GM21737 (cell line): ENCODE data around the gene ARL6IP5.

Experiments
- ATAC-seq: cut with Tn5 transposase; IDR thresholded peaks from one replicate; pipeline ENCODE4 v1.9.1; 2021; ENCODE audit warnings: mild to moderate bottlenecking, moderate library complexity; ENCODE audit not compliant: unreplicated experiment

The ARL6IP5 gene

DNA sequence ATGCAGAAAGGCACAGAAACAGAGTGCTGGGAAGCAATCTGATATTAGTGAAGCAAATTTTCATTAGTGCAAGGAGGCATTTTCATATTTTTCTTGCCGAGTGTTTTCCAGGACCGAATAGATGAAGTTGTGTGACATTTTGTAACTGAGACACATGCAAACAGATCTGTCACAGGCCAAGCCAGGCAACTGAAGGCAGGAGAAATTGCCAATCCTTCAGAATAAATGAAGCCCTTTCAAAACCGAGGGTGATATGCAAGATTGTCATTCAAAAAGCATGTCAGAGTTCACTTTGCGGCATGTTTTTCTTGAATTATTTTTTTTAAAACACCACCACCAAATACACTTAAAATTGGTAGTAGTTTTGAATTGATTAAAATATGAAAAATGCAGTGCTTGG, 31.4 kb downstream of the ARL6IP5 start:
- ATAC-seq = no peak

- no peak for ATAC-seq
Measured at GRCh38 chr3:69116897-69117296, 32.2 kb downstream of the ARL6IP5 start.

DNA sequence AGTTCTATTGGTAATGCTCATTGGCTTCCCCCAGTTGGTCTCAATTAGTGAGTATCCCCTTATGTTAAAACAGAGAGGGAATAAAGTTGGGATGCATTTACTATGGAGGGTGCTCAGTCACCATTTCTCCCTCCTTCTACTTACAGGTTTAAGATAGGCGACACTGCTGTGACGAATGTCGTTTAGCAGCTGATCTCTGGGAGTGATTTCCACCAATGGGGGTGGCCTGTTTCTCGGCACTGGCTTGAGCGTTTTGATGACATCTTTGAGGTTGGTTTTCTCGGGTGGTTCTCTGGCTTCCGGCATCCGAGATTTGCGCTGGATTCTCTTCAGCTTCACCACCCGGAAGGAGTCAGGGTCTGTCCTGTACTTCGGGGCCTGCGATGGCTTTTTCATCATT, 33.8 kb downstream of the ARL6IP5 start:
- no peak for ATAC-seq

GRCh38 chr3:69119138-69119537, 34.4 kb downstream of the ARL6IP5 start:
- ATAC-seq = no peak

- no peak for ATAC-seq
Measured at GRCh38 chr3:69119681-69120080, 34.9 kb downstream of the ARL6IP5 start.

DNA sequence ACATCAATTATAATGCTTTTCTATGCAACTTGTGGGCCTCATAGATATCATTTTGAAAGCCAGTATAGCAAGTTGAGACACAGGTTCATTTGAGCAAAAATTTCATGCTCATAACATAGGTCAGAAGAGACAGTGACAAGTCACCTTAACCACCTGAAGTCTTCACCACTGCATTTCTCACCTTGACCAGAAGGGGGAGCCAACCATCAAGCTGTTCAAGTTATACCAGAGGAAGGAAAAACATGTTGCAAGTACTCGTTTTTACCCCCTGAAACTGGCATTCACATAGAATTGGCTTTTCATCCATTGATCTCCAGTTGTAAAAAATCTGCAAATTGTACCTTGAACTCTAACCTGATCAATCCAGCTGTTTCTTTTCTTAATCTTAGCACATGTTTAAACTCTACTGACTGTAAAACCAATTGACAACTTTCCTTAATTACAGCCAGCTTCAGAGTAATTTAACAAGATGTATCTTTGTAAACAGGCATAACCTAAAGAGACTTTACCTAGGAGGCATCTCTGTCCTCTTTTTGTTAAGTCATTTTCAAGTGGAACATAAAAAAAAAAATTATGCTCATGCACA, 36.2 kb downstream of the ARL6IP5 start:
- no peak for ATAC-seq

DNA sequence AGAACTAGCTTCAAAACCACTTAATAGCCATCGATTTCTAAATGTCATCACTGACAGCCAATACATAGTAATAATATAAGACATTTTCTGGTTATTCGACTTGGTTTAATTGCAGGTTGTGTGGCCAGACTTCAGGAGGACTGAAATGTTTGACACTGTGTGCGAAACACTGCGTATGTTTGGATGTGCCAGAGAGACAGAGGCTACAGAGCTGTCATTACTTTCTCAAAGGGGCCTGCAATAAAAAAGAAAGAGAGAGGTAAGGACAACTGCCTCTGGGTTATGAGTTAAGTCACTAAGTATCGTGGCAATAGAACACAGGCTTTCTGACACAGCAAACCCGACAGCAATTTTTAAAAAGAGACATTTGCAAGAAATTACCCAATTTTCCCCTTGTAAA, 36.8 kb downstream of the ARL6IP5 start:
- no peak for ATAC-seq

GRCh38 chr3:69121950-69122349, 37.2 kb downstream of the ARL6IP5 start:
- ATAC-seq = no peak

DNA sequence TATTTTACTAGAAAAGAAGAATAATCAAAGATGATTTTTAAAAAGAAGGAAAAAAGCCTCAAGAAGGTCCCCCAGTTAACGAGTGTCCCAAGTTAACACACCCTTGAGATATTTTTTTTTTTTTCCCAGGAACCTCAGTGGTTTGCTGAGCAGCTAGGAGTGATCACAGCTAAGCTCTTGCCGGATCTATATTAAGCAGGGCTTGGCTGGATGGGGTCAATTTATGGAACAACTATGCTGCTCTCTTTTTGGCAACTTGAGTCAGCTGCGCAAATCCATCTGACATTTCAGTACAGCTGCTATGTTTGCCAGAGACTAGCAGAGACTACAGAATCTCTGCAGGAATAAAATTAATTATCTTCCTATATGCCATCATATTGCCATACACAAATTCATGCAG, 37.7 kb downstream of the ARL6IP5 start, which contains the start of gene LMOD3:
Gene LMOD3 (minus strand): TSS at position 193 of the 400 bp plus-strand sequence. CDS start 209 bp downstream, outside the sequence.
- no peak for ATAC-seq

GRCh38 chr3:69126216-69126615, 41.5 kb downstream of the ARL6IP5 start:
- ATAC-seq = no peak

GRCh38 chr3:69126999-69127398, 42.3 kb downstream of the ARL6IP5 start:
- ATAC-seq = no peak

DNA sequence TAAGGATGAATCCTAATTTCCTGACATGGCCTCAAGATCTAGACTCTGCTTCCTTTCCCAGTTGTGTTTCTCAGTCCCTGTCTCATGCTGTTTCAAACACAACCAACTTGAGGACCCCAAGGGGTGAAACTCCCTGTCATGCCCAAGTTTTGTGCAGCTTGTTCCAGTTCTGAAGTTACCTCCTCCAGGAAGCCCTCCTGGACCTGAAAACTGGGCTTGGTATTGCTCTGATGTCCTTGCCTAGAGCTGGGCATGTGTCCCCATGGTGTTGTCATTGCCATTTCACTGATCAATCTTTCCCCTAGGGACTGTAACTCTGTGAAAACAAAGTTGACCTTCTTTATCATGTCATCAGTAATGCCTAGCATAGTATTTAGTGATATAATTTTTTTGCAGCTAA, 43.8 kb downstream of the ARL6IP5 start:
- no peak for ATAC-seq

- ATAC-seq = no peak
Measured at GRCh38 chr3:69129531-69129930, 44.8 kb downstream of the ARL6IP5 start.

DNA sequence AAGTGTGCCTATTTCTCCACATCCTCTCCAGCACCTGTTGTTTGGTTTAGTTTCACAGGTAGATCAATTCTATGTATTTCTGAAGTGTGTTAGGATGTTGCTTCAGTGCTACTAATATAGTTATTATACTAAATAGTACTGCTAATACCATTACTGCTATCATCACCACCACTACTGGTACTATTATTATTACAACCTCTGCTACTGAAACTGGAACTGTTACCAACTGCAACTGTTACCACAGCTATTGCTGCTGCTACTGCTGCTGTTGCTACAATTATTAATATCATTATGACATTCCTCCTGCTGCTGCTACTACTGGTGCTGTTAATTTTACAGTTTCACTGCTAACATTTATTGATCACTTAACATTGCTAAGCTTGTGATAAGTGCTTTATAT, 46.0 kb downstream of the ARL6IP5 start:
- peak; percentile 84 for ATAC-seq

GRCh38 chr3:69137005-69137404, 52.3 kb downstream of the ARL6IP5 start:
- no peak for ATAC-seq

DNA sequence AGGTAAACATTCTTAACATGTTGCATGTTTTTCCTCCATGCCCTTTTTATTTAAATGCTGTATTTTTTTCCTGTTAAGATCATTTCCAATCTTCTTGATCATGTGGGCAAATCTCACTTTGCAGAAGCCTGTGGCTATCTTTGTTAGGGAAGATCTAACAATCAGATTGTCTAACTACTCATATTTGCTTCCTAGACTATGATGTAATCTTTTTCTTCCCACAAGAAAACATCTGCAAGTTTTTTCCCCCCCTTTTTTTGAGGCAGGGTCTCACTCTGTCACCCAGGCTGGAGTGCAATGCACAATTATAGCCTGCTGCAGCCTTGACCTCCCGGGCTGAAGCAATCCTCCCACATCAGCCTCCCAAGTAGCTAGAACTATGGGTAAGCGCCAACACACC, 52.7 kb downstream of the ARL6IP5 start:
- ATAC-seq = no peak

DNA sequence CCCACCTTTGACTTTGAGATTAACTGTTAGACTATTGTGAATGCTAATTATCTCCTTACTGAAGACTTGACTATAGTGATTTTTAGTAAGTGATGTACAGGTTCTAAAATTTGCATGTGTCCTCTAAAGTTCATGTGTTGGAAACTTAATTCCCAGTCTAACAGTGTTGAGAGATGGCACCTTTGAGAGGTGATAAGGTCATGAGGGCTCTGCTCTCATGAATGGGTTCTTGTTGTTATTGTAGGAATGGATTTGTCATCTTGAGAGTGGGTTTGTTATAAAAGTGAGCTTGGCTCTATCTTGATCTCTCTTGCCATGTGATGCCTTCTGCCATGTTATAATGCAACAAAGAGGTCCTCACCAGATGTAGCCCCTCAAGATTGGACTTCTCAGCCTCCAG, 56.6 kb downstream of the ARL6IP5 start:
- no peak for ATAC-seq

GRCh38 chr3:69142090-69142489, 57.4 kb downstream of the ARL6IP5 start:
- no peak for ATAC-seq

DNA sequence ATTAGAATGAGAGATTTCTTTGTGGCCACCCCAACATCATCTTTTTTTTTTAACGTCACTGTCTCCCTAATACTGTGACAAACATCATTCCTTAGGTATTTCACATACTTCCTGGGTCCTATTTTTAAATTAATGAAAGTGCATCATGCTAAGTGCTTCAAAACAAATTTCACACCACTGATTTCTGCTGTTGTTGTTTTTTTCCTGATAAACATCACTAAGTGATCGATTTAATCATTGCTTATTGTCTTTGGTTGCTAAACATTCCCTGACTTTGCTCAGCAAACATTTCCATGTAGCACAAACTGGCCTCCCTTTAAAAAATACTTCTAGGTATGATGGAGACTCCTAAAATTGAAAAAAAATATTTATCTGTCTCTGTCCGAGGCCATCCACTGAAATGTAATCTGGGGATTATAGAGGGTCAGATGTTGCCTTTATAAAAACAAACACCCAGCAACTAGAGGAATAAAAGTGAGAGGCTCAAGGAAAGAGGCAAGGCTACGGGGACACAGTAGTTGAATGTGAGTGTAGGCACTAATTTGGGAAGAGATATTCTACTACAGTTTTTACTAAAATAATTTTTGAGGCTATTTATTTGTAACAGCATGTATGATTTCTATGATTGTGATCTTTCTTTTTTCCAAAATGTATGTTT, 58.2 kb downstream of the ARL6IP5 start:
- ATAC-seq = no peak

DNA sequence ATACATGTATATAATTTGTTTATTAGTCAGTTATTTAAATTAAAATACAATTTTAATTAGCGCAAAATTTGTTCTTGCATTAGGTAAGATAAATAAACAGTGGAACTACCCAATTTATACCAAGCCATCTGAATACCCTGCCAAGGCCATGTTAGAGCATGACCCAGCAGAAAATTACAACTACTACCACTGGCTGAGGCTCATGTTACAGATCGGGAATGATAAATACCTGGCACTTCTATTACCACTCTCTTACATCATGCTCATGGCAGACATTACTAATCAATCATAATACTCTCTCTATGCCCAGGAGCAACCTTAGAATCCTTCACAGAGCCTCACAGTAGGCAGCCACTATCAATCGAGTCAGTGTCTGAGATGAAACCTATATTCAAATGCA, 58.9 kb downstream of the ARL6IP5 start:
- no peak for ATAC-seq

DNA sequence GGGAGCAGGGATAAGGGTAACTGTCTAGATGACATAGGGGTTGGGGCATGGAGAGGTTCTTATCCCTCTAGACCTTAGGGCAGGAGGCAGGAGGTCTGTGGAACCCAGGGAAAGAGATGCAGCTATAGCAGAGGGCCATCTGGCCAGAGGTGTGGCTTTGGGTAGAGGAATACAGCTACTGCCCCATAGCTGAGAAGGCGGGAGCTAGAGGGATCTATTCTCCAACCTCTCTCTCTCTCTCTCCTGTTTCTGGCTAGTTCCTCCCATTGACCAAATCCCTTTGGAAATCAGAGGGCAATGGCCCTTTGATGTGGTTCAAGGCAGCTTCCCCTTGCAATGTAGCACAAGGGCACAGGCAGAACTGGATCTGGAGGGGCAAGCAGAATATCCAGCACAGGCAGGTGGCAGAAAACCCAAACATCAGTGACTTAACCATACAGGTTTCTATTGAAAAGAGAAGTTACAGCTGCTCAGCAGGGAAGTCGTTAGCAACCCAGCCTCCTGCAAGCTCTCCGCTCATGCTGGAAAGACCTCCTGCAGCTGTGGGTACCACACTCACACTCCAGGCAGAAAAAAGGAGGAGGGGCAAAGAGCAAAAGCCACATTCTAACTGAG, 60.0 kb downstream of the ARL6IP5 start:
- no peak for ATAC-seq

DNA sequence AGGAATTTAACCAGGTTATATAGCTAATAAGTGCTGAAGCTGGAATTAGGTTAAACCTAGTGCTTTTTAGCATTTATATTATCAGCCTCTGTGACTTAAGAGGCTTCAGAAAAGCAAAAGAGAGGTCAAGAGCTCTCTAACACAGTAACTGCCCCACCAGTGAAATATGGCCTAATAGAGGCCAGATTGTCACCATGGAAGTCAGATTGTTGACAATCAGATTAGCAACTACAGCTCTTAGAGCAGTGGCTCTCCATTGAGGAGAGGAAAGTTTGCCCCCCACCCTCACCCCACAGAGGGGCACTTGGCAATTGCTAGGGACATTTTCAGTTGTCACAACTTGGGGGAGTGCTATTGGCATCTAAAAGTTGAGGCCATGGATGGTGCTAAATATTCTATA, 61.0 kb downstream of the ARL6IP5 start:
- no peak for ATAC-seq
